GM23248 (cell line): ENCODE data around the gene FOXB2. TPM values are rescaled to one million over a fixed set of nuclear protein-coding genes. Genes with fewer than 3 reads are reported as not detected.

ENCODE experiments used
- DNase-seq: peaks from one replicate; pipeline ENCODE4 v3.0.0-alpha.2; 2015
- H2AFZ ChIP-seq: fragments of 200-600 bp; sonication (generic); 2 replicates; pipeline ENCODE4 v1.6.1; 2016; ENCODE audit warnings: antibody characterized with exemption
- H3F3A ChIP-seq: fragments of 200-600 bp; sonication (generic); 2 replicates; pipeline ENCODE4 v1.6.1; 2016; ENCODE audit warnings: mild to moderate bottlenecking, antibody characterized with exemption, mixed run types; ENCODE audit not compliant: insufficient read depth
- H3K27ac ChIP-seq: fragments of 200-600 bp; sonication (generic); 2 replicates; pipeline ENCODE4 v1.5.1; 2016; ENCODE audit warnings: mild to moderate bottlenecking
- H3K27me3 ChIP-seq: fragments of 200-600 bp; sonication (generic); replicated peaks from 2 replicates; pipeline ENCODE4 v1.6.1; 2016; ENCODE audit warnings: mild to moderate bottlenecking; ENCODE audit not compliant: insufficient read depth
- H3K36me3 ChIP-seq: fragments of 200-600 bp; sonication (generic); 2 replicates; pipeline ENCODE4 v1.6.1; 2016; ENCODE audit warnings: low read depth, mild to moderate bottlenecking
- H3K4me1 ChIP-seq: fragments of 200-600 bp; sonication (generic); 2 replicates; pipeline ENCODE4 v1.6.1; 2016; ENCODE audit warnings: mild to moderate bottlenecking; ENCODE audit not compliant: insufficient read depth
- H3K4me2 ChIP-seq: fragments of 200-600 bp; sonication (generic); one replicate; pipeline ENCODE4 v1.6.1; 2016; ENCODE audit warnings: mild to moderate bottlenecking; ENCODE audit not compliant: unreplicated experiment
- H3K4me3 ChIP-seq: fragments of 200-600 bp; sonication (generic); 2 replicates; pipeline ENCODE4 v1.5.1; 2016; ENCODE audit warnings: mild to moderate bottlenecking
- H3K79me2 ChIP-seq: fragments of 200-600 bp; sonication (generic); 2 replicates; pipeline ENCODE4 v1.6.1; 2016; ENCODE audit warnings: mild to moderate bottlenecking; ENCODE audit not compliant: insufficient read depth
- H3K9ac ChIP-seq: fragments of 200-600 bp; sonication (generic); 2 replicates; pipeline ENCODE4 v1.6.1; 2016; ENCODE audit warnings: mild to moderate bottlenecking
- H3K9me2 ChIP-seq: fragments of 200-600 bp; sonication (generic); 2 replicates; pipeline ENCODE4 v1.6.1; 2016; ENCODE audit warnings: mixed run types, mild to moderate bottlenecking, moderate library complexity; ENCODE audit not compliant: insufficient read depth
- H3K9me3 ChIP-seq: fragments of 200-600 bp; sonication (generic); one replicate; pipeline ENCODE4 v1.6.1; 2017; ENCODE audit warnings: low read depth
- H4K20me1 ChIP-seq: fragments of 200-600 bp; sonication (generic); 2 replicates; pipeline ENCODE4 v1.6.0; 2016; ENCODE audit not compliant: insufficient read depth
- EZH2 ChIP-seq: fragments of 200-600 bp; sonication (generic); IDR thresholded peaks from 2 replicates; pipeline ENCODE4 v1.6.1; 2018; ENCODE audit warnings: antibody characterized with exemption, mild to moderate bottlenecking; ENCODE audit not compliant: insufficient read depth, poor library complexity, severe bottlenecking
- EZH2phosphoT487 ChIP-seq: fragments of 200-600 bp; sonication (generic); IDR thresholded peaks from 2 replicates; pipeline ENCODE4 v1.6.1; 2018; ENCODE audit warnings: antibody characterized with exemption, moderate library complexity, mild to moderate bottlenecking, low read depth; ENCODE audit not compliant: insufficient read depth
- WGBS, 2 experiments: methylation state at CpG; one replicate each; pipeline ENCODE4 v1.1.6; 2015 to 2017; ENCODE audit warnings: low lambda C conversion rate in 2 of 2, low coverage in 1 of 2; ENCODE audit errors: missing lambda C conversion rate in 2 of 2; 5-methylcytosine and 5-hydroxymethylcytosine counted together
- in situ Hi-C: fragments of 300-500 bp; cut with MboI; formaldehyde crosslinking; loops from 2 replicates; pipeline ENCODE4 v1.15.0; 2020
- polyA plus RNA-seq: library from polyadenylated mRNA; unstranded; fragments of >200 nt; fragmentation: Nextera tagmentation; extraction: Ambion mirVana; gene quantifications from 2 replicates; pipeline ENCODE4 v1.2.1, GENCODE V29; 2016
- total RNA-seq: library from RNA; depleted of rRNA; stranded (reverse); fragments of >200 nt; shearing (Covaris generic); gene quantifications from 2 replicates; pipeline ENCODE4 v1.2.3, GENCODE V29; 2014

Gene FOXB2
- total and polyA plus RNA-seq, 2 experiments from 2014 or later = not detected

- Histone ChIP-seq H3K9ac (no peak overlapping the region), H3K4me3 (no peak overlapping the region), H4K20me1 (no peaks in the 10 kb centered on the region), H3K36me3 (no peaks in the 10 kb centered on the region), H3K9me3 (no peaks in the 10 kb centered on the region), H3K79me2 (no peaks in the 10 kb centered on the region), H3K4me1 (no peaks in the 10 kb centered on the region), H3K27me3 (peaks cover 62% of the 10 kb centered on the region), H3K4me2 (no peak overlapping the region), H3F3A (no peaks in the 10 kb centered on the region), H3K27ac (no peak overlapping the region), H2AFZ (no peak overlapping the region), H3K9me2 (no peaks in the 10 kb centered on the region)
- DNase-seq = no peak
- in situ Hi-C loops = no loop called here
- WGBS, 2 experiments = 13 to 16% methylated on average over 40 to 43 of the region's 43 CpGs
- TF ChIP-seq EZH2 = no peak
- TF ChIP-seq EZH2phosphoT487 = no peak
These were observed 3.5 kb downstream of the FOXB2 start for GRCh38 chr9:77022783-77023440.

GRCh38 chr9:77023726-77024125 is 4.3 kb downstream of the FOXB2 start:
- 36 to 46% methylated on average over 10 of the region's 10 CpGs for WGBS, 2 experiments
- Histone ChIP-seq H3K27me3 (peaks cover 54% of the 10 kb centered on the region), H3K9me3 (no peaks in the 10 kb centered on the region)

GRCh38 chr9:77024776-77025545 is 5.5 kb downstream of the FOXB2 start:
- Histone ChIP-seq H2AFZ (no peak overlapping the region), H3K9me2 (no peaks in the 10 kb centered on the region), H3K4me3 (no peak overlapping the region), H3K9me3 (no peaks in the 10 kb centered on the region), H3K4me1 (no peaks in the 10 kb centered on the region), H3K27me3 (peaks cover 47% of the 10 kb centered on the region), H4K20me1 (no peaks in the 10 kb centered on the region), H3K4me2 (no peak overlapping the region), H3K27ac (no peak overlapping the region), H3K36me3 (no peaks in the 10 kb centered on the region), H3F3A (no peaks in the 10 kb centered on the region), H3K79me2 (no peaks in the 10 kb centered on the region), H3K9ac (no peak overlapping the region)
- in situ Hi-C loops = no loop called here
- TF ChIP-seq EZH2 (no peak), EZH2phosphoT487 (no peak)
- WGBS, 2 experiments = 77 to 80% methylated on average over 3 of the region's 3 CpGs
- DNase-seq = no peak

More at GRCh38 chr9:77023726-77024125, 4.3 kb downstream of the FOXB2 start:
- Histone ChIP-seq H3K4me2 (no peak overlapping the region), H3K79me2 (no peaks in the 10 kb centered on the region), H3K4me1 (no peaks in the 10 kb centered on the region), H2AFZ (no peak overlapping the region), H3K4me3 (no peak overlapping the region), H3F3A (no peaks in the 10 kb centered on the region), H3K27ac (no peak overlapping the region), H3K9ac (no peak overlapping the region), H3K36me3 (no peaks in the 10 kb centered on the region), H3K9me2 (no peaks in the 10 kb centered on the region), H4K20me1 (no peaks in the 10 kb centered on the region)
- in situ Hi-C loops = no loop called here
- TF ChIP-seq EZH2phosphoT487 = no peak
- no peak for TF ChIP-seq EZH2
- DNase-seq = no peak

GRCh38 chr9:77028478-77028877 is 9.0 kb downstream of the FOXB2 start:
- no peaks in the 10 kb centered on the region for H3K4me1 ChIP-seq
- H3K27ac ChIP-seq = no peak overlapping the region
- no peaks in the 10 kb centered on the region for H3K9me2 ChIP-seq
- H3K36me3 ChIP-seq = no peaks in the 10 kb centered on the region
- no peaks in the 10 kb centered on the region for H3K9me3 ChIP-seq
- in situ Hi-C loops = no loop called here
- no peaks in the 10 kb centered on the region for H3F3A ChIP-seq
- H3K27me3 ChIP-seq = peaks cover 15% of the 10 kb centered on the region
- WGBS, 2 experiments = 26 to 41% methylated on average over 3 of the region's 3 CpGs
- TF ChIP-seq EZH2 = no peak
- no peak for TF ChIP-seq EZH2phosphoT487
- no peak overlapping the region for H3K9ac ChIP-seq
- no peak overlapping the region for H3K4me2 ChIP-seq
- no peak for DNase-seq
- H4K20me1 ChIP-seq = no peaks in the 10 kb centered on the region
- H3K4me3 ChIP-seq = no peak overlapping the region
- H3K79me2 ChIP-seq = no peaks in the 10 kb centered on the region
- no peak overlapping the region for H2AFZ ChIP-seq
